A549 treated with ZK216348 at 1 μM for 4 hours (cell line): Measurements from ENCODE around the gene INO80D. TPM values are rescaled to one million over a fixed set of nuclear protein-coding genes. Genes with fewer than 3 reads are reported as not detected.

Experiments used
- total RNA-seq: library from RNA; stranded (reverse); fragments of 200-300 nt; extraction: Qiagen RNA extraction; gene quantifications from 5 replicates; pipeline ENCODE4 v1.2.3, GENCODE V29; 2022; ENCODE audit warnings: low read depth

INO80D gene, protein sequence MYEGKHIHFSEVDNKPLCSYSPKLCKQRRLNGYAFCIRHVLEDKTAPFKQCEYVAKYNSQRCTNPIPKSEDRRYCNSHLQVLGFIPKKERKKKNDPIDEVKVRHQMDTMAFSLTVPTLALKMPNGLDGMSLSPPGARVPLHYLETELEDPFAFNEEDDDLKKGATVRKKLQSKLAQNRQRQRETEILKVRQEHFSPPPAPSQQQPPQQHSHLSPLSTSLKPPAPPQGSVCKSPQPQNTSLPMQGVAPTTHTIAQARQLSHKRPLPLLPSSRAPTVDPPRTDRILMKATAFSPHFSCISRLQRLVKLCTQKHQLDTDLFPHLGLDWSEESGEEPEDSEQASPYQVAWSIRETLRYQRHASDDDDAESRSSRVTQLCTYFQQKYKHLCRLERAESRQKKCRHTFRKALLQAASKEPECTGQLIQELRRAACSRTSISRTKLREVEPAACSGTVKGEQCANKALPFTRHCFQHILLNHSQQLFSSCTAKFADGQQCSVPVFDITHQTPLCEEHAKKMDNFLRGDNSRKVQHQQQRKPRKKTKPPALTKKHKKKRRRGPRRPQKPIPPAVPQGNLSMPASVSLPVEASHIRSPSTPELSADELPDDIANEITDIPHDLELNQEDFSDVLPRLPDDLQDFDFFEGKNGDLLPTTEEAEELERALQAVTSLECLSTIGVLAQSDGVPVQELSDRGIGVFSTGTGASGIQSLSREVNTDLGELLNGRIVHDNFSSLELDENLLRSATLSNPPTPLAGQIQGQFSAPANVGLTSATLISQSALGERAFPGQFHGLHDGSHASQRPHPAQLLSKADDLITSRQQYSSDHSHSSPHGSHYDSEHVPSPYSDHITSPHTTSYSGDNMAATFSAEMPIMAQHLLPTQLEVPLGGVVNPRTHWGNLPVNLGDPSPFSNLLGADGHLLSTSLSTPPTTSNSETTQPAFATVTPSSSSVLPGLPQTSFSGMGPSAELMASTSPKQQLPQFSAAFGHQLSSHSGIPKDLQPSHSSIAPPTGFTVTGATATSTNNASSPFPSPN
- total RNA-seq, result 0.90 to 2.0 TPM (median 1.8 TPM) in 5 replicates

DNA sequence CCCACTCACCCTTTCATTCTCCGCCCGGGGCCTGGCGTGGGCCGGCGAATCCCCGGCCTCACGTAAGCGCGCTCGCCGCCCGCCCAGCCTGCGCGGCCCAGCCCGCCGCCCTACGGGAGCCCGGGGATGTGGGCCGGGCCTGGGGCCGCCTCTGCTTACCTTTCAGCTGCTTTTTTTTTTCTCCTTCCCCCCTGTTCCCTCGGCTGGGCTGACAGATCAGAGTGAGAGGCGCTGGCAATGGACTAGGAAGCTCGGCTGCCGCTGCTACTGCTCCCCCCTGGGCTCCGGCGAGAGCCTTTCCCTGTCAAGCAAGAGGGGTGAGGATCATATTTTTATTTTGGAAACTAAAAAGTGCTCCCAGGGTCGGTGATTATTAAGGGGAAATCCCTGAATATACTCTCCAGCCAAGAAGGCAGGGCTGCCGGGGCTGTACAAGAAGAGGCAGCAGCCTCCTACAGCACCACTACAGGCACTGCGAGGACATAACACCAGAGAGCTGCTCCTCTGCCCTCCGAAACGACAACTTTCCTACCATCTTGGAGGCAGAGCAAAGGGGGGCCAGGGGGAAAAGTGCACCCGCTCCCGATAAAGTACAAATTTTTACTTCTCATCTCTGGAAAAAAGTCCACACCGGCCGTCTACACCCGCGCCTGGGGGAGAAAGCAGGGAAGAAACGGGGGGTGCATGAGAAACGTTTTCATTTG is at the start of gene INO80D:
TSS of gene INO80D (minus strand) at position 433 of the 704 bp plus-strand sequence. CDS start 23,158 bp downstream, outside the sequence.

Other genes with a start within 250 kb of the INO80D start
- gene NDUFS1, start 73.3 kb upstream of the INO80D start, total RNA-seq, result 59.3 to 71.8 TPM (median 59.8 TPM) in 5 replicates
- 1,015 to 1,176 TPM (median 1,046 TPM) in 5 replicates for gene EEF1B2, start 73.7 kb upstream of the INO80D start, total RNA-seq
- gene ZDBF2, start 188.5 kb upstream of the INO80D start, total RNA-seq, result 0.68 to 1.7 TPM (median 1.1 TPM) in 5 replicates